ENCODE data around the gene SLC49A4.

SLC49A4 gene

DNA sequence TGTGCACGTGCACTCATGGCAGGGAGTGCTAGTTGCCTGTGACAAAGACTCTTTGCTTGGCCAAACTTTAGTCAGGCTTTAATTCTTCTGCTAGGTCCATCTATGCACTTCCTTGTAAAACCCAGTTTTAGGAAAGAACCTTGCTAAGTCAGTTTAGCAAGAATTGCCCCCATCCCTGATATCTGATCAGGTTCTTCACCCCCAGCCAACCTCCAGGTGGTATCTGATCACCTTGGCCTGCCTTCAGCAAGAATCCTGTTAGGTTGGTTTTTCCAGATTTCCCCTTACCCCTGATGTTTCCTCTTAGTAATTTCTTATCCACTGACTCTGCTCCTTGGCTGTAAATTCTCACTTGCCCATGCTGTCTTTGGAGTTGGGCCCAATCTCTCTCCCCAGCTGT lies 9.6 kb upstream of the SLC49A4 start:
- no peak for DNase-seq (ENCODE audit: low read depth)

DNA sequence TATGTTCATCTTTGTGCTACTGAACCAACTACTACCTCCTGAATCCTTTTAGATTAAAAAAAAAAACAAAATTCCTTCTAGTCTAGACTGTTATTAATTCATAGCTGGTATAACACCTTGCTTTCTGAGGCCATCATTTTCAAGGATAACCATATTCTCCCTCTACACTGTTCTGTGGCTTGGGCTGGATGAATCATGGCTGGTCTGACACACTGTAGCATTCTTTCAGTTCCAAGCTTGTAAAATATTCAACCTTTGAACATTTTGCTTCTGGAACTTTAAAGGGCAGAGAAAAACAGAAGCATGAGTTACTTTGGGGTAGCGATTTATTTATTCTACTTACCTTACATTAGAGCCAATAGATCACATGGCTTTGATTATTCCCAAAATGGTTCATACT lies 8.8 kb upstream of the SLC49A4 start:
- no peak for DNase-seq (ENCODE audit: low read depth)

DNA sequence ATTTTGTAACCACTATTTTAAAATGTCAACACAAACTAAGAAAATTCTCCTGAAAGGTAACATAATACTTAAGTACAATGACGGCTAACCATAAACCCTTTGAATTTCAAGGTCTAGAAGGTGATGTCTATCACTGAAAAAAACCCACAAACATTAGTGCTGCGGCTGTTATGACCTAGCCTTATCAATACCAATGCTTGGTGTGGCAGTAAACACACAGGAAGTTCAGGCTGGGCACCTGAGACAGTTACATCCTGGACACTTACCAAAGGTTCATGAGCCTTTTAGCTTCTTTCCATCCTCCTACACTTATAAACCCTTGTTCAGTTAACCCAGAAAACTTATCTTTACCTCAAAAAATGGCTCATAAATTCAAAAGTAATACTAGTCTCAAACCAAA lies 7.0 kb upstream of the SLC49A4 start:
- DNase-seq (ENCODE audit: low read depth), result no peak

DNA sequence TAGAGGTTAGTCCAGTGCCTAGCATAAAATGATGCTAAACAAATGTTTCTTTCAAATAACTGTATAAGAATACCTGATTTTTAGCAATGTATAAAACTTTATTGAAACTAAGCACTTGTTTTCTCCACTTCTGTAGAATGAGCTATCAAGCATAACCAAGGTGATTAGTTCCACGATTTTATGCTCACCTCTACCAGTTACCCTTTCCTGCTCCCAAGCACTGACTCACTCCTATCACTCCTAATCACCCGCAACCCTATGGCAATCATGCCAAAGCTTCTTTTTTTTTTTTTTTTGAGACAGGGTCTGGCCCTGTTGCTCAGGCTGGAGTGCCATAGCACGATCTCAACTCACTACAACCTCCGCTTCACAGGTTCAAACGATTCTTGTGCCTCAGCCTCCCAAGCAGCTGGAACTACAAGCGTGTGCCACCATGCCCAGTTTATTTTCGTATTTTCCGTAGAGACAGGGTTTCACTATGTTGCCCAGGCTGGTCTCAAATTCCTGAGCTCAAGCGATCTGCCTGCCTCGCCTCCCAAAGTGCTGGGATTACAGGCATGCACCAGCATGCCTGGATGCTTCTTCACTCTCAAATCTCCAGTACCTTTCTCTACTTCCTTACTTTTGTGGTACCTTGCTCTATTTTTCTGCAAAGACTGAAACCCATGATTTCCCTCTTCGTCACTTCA lies 5.1 kb upstream of the SLC49A4 start:
- no peak for DNase-seq (ENCODE audit: low read depth)

DNA sequence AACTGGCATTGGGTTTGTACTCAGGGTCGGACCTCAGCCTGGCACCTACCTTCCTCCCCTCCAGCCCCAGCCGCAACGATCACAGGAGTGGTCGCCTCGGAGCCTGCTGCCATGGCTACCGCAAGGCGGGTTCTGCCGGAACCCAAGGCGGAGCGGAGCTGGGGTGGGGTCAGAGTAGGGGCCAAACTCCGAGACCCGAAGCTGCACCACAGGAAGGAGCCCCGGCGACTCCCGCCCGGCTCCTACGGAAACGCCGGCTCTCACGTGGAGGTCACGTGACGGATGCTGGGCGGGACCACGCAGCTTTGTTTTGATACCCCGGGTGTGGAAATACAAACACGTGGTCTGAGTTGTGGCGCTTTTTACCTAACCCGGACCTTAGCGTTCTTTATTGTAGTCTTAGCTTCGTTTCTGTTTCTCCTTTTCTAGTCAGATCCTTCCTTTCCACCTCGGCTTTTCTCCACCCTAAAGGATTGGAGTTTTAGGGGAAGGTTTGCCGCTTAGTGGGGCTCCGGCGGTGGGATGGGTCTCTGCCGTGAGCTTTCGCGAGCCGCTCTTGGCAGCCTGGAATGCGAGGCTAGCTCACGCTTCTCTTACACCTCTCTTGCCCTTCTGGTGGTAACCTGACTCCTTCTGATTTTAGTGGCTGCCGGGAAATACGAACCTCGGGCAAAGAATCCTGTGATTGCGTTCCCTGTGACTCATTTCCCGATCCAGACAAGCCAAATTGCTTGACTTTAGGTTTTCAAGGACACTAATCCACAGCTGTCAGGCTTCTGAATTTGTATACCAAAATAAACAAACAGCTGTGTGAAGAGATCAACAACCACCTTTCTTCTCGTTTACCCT lies 1.1 kb upstream of the SLC49A4 start, which contains the start of gene HSPBAP1:
Gene HSPBAP1 (minus strand): TSS at position 264 of the 849 bp plus-strand sequence. CDS start 151 bp downstream, at position 113.
- peak; percentile 83 for DNase-seq (ENCODE audit: low read depth)

DNA sequence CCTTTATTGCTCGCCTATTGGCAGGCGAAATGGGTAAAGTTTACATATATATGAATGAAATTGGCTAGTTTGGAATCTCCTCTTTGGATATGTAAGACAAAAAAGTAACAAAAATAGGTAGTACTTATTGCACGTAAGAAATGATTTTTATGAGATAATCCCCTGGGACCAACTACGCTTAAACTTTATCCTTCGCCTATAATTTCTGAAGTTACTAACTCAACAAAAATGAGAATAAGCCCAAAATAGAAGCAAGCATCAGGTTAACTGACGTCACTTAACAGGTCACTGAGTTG lies 438 bp upstream of the SLC49A4 start:
- DNase-seq (ENCODE audit: low read depth), result no peak

DNA sequence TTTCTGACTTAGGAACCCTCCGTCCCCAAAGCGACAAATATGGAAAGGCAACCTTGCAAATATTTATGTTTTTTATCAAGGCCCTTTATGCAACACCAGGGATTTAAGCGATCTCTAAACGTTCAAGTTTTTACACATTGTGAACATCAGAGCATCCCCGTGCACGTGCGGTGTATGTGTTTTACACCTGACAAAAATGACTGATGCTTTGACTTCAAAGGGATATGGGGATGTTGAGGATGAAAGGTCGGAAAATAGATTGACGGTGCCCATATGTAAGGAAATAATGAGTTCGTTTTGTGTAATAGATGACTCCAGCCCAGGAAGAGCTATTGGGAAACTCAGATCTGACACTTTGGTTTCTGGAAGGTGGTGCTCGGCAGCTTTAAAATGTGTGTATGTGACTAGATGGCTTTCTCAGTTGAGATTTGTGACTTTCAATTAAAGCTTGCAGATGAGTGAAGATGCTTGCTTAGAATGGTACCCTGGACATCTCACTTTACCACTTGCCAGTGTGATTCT lies 866 bp downstream of the SLC49A4 start:
- no peak for DNase-seq (ENCODE audit: low read depth)

DNA sequence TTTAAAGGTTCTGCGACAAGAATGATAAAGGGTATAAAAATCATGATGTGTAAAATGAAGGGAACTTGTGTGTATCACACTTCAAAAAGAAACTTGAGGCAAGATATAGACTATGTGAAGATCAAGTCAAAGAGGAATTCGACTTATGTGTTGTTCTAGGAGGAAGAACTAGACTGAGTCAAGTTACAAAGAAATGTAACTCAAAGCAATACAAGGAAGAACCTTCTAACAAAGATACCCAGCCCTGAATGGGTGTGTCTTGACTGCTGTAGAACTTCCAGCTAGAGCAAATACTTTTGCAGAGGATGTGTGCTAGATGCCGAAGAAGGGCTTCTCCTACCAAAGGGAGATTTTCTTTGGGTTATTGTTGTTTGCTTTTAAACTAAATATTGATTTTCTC lies 2.4 kb downstream of the SLC49A4 start:
- DNase-seq (ENCODE audit: low read depth), result no peak

DNA sequence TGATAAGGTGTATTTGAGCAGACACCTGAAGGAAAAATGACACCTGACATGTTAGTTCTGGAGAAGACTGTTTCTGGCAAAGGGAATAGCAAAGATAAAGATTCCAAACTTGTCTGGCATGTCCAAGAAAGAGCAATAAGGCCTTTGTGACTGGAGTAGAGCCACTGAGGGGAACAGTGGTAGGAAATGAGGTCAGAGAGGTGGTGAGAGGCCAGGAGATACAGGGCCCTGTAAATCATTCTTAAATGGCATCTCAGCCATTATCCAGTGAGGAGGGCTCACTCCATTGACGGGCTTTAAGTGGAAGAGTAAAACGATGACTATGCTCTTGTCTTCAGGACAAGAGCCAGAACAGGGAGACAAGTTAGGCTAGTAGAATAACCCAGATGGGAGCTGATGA lies 4.5 kb downstream of the SLC49A4 start:
- DNase-seq (ENCODE audit: low read depth), result no peak

DNA sequence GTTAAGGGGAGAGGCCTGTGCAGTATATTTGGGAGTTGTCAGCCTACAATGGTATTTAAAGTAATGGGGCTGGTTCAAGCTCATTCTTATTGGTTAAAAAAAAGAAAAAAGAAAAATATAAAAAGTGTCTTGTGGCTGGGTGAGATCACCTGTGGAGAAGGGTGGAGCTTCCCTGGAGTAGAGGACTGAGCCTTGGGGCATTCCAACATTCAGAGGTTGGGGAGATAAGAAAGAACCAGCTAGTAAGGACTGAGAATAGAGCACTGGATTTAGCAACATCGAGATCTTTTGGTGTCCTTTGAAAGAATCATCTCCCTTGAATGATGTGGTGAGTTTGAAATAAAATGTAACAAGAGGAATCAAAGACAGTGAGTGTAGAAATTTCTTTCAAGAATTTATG lies 5.2 kb downstream of the SLC49A4 start:
- no peak for DNase-seq (ENCODE audit: low read depth)

DNA sequence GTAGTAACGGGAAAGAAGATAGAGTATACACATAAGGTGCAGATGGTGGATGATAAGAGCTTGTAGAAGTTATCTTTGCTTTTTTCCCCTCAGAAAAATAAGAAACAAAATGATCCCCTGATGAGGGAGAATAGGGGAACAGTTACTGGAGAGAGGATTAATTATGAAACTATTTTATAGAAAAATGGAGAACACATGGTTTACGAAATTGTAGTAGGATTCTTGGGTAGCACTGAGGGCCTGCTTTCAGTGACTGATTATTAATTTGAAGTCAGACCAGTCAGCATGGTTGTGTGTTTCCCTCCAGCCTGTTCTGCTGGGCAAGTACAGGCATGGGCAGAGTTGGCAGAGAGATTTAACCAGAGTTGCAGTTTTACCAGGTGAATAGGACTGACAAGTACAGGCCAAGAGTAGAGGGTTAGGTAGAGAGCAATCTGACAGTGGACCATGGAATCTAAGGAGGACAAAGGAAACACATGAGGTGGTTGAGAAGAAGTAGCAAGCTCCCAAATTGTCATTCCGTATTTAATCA lies 5.9 kb downstream of the SLC49A4 start:
- DNase-seq (ENCODE audit: low read depth), result no peak

DNA sequence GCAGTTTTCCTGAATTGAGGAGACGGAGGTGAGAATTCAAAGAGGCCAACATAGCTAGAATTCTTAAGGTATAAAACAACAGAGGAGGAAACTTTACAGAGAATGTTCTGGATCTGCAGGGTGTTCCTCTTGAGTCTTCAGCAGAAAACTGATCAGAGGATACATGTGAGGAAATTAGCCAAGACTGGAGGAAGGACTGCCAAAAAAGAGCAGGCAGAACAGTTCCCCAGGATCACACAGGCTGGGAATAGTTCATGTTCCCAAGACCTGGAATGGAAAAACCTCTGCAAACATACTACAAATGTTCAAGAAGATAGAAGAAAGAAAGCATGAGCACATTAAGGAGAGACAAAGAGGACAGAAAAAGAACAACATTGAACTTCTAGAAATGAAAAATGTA lies 7.5 kb downstream of the SLC49A4 start:
- no peak for DNase-seq (ENCODE audit: low read depth)

DNA sequence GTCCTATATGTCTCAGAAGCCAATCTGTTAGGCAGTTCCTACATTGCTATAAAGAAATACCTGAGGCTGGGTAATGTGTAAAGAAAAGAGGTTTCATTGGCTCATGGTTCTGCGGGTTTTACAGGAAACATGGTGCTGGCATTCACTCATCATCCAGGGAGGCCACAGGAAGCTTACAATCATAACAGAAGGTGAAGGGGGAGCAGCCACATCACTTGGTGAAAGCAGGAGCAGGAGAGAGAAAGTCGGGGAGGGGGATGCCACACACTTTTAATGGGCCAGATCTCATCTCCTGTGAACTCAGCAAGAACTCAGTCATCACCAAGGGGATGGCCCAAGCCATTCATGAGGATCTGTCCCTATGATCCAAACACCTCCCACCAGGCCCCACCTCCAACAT lies 9.1 kb downstream of the SLC49A4 start:
- DNase-seq (ENCODE audit: low read depth), result no peak

DNA sequence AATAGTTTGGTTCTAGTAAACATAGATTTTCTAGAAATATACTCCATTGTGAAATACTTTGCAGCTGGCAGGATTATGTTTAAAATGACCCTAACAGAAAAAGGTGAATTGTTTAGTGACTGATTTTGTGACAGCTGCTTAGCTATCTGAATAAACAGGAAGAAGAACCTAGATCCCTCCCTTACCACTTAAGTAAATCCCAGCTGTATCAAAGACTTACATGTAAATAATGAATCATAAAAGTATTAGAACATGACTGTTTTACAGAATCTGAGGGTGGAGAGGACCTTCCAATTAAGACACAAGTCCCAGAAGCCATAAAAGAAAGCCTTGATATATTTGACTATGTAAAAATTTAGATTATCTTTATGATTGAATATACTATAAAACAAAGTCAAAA lies 15.9 kb downstream of the SLC49A4 start:
- no peak for DNase-seq (ENCODE audit: low read depth)

DNA sequence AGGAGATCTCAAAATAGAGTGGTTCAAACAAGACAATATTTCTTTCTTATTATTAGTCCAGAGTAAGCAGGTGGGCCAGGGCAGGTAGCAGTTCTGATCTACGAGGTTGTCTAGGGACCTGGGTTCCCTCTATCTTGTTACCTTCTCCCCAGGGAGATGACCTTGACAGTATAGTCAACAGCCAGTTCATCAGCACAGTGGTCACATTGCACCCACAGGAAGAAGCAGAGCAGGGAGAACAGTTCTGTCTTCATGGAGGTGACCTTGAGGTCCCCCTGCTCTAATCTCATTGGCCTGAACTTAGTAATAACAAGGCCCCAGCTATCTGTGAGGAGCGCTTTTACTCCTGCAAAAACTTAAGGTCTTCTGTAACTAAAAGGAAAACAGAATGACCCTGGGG lies 21.7 kb downstream of the SLC49A4 start:
- no peak for DNase-seq (ENCODE audit: low read depth)

DNA sequence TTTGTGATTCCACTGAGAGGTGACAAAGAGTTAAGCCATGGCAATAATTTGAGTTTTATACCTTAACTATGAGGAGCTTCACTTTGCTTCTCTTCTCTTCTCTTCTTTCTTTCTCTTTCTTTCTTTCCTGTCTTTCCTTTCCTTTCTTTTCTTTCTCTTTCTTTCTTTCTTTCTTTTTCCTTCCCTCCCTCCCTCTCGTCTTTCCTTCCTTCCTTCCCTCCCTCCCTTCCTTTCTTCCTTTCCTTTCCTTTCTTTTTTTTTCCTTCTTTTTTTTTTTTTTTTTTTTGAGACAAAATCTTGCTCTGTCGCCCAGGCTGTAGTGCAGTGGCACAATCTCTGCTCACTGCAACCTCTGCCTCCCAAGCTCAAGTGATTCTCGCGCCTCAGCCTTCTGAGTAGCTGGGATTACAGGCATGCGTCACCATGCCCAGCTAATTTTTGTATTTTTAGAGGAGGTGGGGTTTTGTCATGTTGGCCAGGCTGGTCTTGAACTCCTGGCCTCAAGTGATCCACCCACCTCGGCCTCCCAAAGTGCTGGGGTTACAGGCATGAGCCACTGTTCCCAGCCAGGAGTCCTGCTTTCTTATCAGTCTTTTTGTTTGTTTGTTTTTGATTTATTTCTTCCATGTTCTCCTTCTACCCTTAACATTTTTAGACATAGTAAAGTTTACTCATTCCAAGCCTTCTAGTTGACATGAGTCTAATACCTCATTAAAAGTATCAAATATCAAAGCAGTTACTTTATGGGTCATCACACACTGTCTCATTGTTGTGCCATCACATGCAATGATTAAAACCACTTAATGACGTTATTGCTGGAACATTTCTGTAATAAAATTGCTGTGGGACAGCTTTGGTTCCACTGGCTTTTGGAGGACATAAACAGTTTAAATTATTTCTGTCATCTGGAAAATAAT lies 29.9 kb downstream of the SLC49A4 start:
- no peak for DNase-seq (ENCODE audit: low read depth)

DNA sequence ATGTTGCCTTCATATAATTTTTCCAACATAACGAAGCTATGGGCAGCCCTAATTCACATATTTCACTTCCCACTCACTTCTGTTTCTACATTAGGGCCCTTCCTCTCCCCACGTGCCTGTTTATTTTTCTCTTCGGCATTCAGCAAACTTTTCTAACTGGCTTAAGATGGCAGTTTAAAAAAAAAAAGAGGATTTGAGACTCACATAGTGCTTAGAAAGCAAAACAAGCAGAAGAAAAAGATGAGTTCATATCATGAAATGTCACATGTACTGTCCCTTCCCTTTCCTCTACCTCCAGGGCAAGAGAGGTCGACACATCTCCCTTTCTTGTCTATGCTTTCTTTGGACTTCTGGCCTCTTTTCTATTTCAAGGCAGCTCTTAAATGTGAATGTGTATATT lies 30.6 kb downstream of the SLC49A4 start:
- DNase-seq (ENCODE audit: low read depth), result no peak

DNA sequence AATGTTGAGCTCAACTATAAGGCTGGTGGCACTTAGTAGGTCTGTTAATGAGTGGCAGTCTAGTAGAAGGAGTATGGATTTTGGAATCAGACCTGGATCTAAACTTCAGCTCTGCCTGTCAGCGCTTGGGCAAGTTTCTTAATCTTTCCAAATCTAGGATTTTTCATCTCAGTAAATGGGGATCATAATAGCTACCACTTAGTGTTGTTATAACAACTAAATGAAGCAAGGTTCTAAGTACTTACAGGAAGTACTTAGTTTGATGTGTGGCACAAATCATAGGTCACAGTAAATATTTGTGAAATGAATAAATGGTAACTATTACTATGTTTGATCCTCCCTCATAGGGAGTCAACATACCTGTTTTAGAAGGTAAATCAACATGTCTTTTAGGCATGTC lies 31.4 kb downstream of the SLC49A4 start:
- no peak for DNase-seq (ENCODE audit: low read depth)

DNA sequence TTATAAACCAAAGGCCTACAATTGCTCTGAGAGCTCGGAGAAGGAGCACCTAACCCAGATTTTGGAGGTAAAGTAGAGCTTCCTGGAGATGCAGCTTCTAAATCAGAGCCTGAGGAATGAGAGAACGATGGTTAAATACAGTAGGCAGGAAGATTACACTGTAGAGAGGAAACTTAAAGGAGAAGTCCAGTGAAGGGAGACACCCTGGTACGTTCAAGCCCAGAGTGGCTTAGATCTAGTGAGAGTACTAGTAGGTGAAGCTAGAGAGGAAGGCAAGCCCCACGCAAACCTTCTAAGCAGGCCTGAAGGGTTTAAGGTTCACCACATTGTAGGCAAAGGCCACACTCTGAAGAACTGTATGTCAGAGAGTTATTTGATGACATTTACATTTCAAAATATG lies 33.4 kb downstream of the SLC49A4 start:
- DNase-seq (ENCODE audit: low read depth), result no peak

DNA sequence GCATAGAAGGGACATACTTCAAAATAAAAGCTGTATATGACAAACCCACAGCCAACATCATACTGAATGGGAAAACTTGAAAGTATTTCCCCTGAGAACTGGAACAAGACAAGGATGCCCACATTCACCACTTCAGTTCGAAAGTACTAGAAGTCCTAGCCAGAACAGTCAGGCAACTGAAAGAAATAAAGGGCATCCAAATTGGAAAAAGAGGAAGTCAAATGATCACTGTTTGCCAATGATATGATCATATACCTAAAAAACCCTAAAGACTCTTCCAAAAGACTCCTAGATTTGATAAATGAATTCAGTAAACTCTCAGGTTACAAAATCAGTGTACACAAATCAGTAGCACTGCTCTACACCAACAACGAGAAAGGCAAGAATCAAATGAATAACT lies 40.7 kb downstream of the SLC49A4 start:
- DNase-seq (ENCODE audit: low read depth), result no peak

DNA sequence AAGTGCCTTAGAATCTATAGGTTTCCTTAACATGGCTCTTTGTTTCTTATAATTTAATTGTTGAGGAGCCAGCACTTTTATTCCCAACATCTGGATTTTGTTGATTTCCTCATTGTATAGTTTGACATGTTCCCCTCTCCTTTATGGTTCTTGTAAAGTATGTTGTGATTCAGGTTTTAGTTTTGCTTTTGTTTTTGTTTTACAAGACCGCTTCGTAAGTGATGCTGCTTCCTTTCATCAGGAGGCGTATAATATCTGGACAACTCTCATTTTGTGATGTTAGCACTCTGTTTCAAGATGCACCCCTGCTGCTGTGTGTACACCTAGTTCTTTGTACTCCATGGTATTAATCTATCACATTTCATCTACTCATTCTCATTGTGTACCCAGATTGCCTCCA lies 48.7 kb downstream of the SLC49A4 start:
- no peak for DNase-seq (ENCODE audit: low read depth)

DNA sequence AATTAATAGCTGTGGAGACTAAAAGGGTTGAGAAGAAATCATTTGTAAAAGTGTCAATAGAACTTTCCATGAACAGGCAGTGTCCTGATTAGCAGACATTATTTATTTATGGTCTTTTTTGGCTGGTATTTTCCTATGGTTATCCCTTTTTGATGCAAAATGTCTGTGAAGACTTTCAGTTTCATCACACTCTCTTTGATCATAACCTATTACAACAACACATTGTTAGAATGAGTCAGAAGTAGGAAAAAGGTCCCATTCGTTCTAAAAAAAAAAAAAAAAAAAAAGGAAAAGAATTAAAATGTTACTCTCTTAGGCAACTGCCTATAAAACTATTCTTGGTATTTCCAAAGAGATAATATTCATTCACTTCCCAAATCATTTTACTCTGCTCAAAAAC lies 62.1 kb downstream of the SLC49A4 start:
- DNase-seq (ENCODE audit: low read depth), result no peak
